Fibroblast of mammary gland (primary cell): ENCODE measurements around the gene PLA2G15.
A peak's percentile ranks its signal among the peaks of the same experiment; 100 is the strongest.

Experiments used
- DNase-seq: peaks from one replicate; pipeline ENCODE4 v3.0.0-alpha.2; 2010; ENCODE audit warnings: low read depth
- H3K4me3 ChIP-seq: 2 replicates; pipeline ENCODE4 v1.5.1; 2011; ENCODE audit warnings: low read depth, mild to moderate bottlenecking, low read length, moderate library complexity; ENCODE audit not compliant: control insufficient read depth
- CTCF ChIP-seq: conservative IDR thresholded peaks from 2 replicates; pipeline ENCODE4 v1.5.1; 2011; ENCODE audit warnings: low read depth, low read length, inconsistent platforms; ENCODE audit not compliant: control insufficient read depth, insufficient read depth

Gene PLA2G15

GRCh38 chr16:68300734-68301459 is 55.7 kb downstream of the PLA2G15 start:
- DNase-seq = no peak
- H3K4me3 ChIP-seq = no peak overlapping the region
- no peak for TF ChIP-seq CTCF

- DNase-seq = no peak
- H3K4me3 ChIP-seq = no peak overlapping the region
- no peak for TF ChIP-seq CTCF
Observed at GRCh38 chr16:68306633-68307032, 61.5 kb downstream of the PLA2G15 start.

DNA sequence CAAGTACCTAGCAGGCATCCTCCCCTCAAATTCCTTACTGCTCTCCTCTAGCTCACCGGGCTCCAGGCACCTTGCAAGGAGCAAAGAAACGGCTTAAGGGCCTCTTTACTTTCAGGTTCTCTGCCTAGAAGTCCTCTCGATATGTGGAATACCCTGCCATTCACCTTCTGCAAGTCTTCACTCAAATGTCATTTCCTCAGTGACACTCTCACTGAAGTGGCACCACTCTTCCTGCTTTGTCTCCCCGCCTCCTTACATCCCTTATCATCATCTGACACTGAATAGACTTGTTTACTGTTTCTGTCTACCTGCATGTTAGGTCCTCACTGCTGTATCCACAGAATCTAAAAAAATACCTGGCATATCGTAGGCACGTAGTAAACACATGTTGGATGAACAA is 64.6 kb downstream of the PLA2G15 start:
- no peak for TF ChIP-seq CTCF
- H3K4me3 ChIP-seq = peak overlapping the region; percentile 97
- no peak for DNase-seq

GRCh38 chr16:68310437-68310773 is 65.2 kb downstream of the PLA2G15 start:
- peak overlapping the region; percentile 97 for H3K4me3 ChIP-seq
- TF ChIP-seq CTCF = no peak
- DNase-seq = no peak
